Activated B cell treated with CpG ODN at 0.5 μM for 24 hours (primary cell): ENCODE results near the gene CAP1. TPM values are rescaled to one million over a fixed set of nuclear protein-coding genes. Genes with fewer than 3 reads are reported as not detected.
"Not testable (repeated sequence)": the region's sequence is repeated elsewhere in the genome, so short reads cannot be mapped to it uniquely, and the experiment has no call there.

Experiments used
- ATAC-seq: fragments of 200-7000 bp; cut with Tn5 transposase; one replicate; pipeline ENCODE4 v1.10.0; 2021; ENCODE audit warnings: low read depth, mild to moderate bottlenecking, moderate library complexity
- CTCF ChIA-PET: fragments of 350-600 bp; sonication (Branson Sonifier 250); formaldehyde crosslinking; loops from one replicate; lab custom pipeline; 2021; ENCODE audit warnings: antibody characterized with exemption; lab: Charles Lee
- POLR2A ChIA-PET: fragments of 350-600 bp; sonication (Branson Sonifier 250); formaldehyde crosslinking; loops from one replicate; lab custom pipeline; 2021; ENCODE audit warnings: antibody characterized with exemption; lab: Charles Lee
- DNase-seq: peaks from one replicate; pipeline ENCODE4 v3.0.0; 2022
- H3K27ac Mint-ChIP-seq: one replicate; pipeline ENCODE4 v1.8.0; 2020; ENCODE audit warnings: mixed read lengths
- H3K27me3 Mint-ChIP-seq: one replicate; pipeline ENCODE4 v1.8.0; 2021; ENCODE audit warnings: mixed read lengths
- H3K36me3 Mint-ChIP-seq: one replicate; pipeline ENCODE4 v1.8.0; 2021; ENCODE audit warnings: low read depth, mixed read lengths
- H3K4me1 Mint-ChIP-seq: one replicate; pipeline ENCODE4 v1.8.0; 2021; ENCODE audit warnings: mixed read lengths
- H3K4me3 Mint-ChIP-seq: one replicate; pipeline ENCODE4 v1.8.0; 2020; ENCODE audit warnings: mild to moderate bottlenecking, mixed read lengths
- H3K9me3 Mint-ChIP-seq: one replicate; pipeline ENCODE4 v1.8.0; 2020; ENCODE audit warnings: mixed read lengths
- CTCF ChIP-seq: fragments of 200-600 bp; IDR thresholded peaks from one replicate; pipeline ENCODE4 v1.8.0; 2022; ENCODE audit warnings: antibody characterized with exemption, mild to moderate bottlenecking
- intact Hi-C: fragments of 100-400 bp; cut with micrococcal nuclease; formaldehyde crosslinking; loops from one replicate; pipeline ENCODE4 v1.15.1; 2024
- total RNA-seq: library from RNA; stranded (reverse); gene quantifications from 2 replicates; pipeline ENCODE4 v1.2.3, GENCODE V29; 2022

The CAP1 gene
- total RNA-seq, 1 donor from 2014 or later = 410 TPM

GRCh38 chr1:39996396-39997004 lies 44.0 kb upstream of the CAP1 start:
- no peak for TF ChIP-seq CTCF
- POLR2A ChIA-PET = interaction anchor here (0.6 to 1.5 kb wide), 2 partner anchors 27 to 986 kb away, joined by 3 to 4 read pairs; no protein-coding TSS in a partner anchor
- Mint-ChIP-seq H3K4me1 (peaks cover 32% of the 10 kb centered on the region), H3K4me3 (peak overlapping the region; percentile 1), H3K27me3 (no peaks in the 10 kb centered on the region), H3K27ac (no peak overlapping the region), H3K36me3 (no peaks in the 10 kb centered on the region), H3K9me3 (no peaks in the 10 kb centered on the region)
- CTCF ChIA-PET = interaction anchor here (0.9 to 1.2 kb wide), 3 partner anchors 37 to 77 kb away, joined by 3 to 7 read pairs (median 5); no protein-coding TSS in a partner anchor
- intact Hi-C loops = no loop called here
- ATAC-seq = no peak
- DNase-seq = no peak

DNA sequence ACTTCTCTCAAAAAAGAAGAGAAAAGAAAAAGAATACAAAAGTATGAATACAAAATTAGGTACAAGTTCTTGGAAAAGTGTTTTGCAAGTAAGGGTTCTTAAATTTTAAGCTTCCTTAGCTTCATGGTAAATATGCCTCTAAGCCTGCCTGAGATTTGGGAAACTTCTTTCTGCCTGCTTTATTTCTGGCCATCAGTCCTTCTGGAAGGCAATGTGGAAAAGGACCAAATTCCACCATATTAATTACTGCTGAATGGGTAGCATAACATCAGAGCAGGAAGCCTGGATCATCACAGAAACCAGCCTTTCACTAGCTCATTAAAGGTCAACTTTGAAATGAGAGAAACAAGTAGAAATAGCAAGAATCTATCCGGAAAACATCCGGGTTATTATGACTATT lies 39.1 kb upstream of the CAP1 start:
- ATAC-seq (no peak), DNase-seq (no peak)
- TF ChIP-seq CTCF = no peak
- H3K27ac Mint-ChIP-seq = no peak overlapping the region
- H3K36me3 Mint-ChIP-seq = no peaks in the 10 kb centered on the region
- H3K27me3 Mint-ChIP-seq = no peaks in the 10 kb centered on the region
- intact Hi-C loops = no loop called here
- peaks cover 60% of the 10 kb centered on the region for H3K4me1 Mint-ChIP-seq
- CTCF ChIA-PET = interaction anchor here (1.6 to 2.0 kb wide), 4 partner anchors 28 to 38 kb away, joined by 3 to 9 read pairs (median 6); no protein-coding TSS in a partner anchor
- peaks cover 6% of the 10 kb centered on the region for H3K9me3 Mint-ChIP-seq
- POLR2A ChIA-PET = interaction anchor here (0.7 to 4.1 kb wide), 6 partner anchors 8 to 716 kb away, joined by 3 to 33 read pairs (median 4); partner anchors contain the start of gene CAP1
- H3K4me3 Mint-ChIP-seq = no peak overlapping the region

DNA sequence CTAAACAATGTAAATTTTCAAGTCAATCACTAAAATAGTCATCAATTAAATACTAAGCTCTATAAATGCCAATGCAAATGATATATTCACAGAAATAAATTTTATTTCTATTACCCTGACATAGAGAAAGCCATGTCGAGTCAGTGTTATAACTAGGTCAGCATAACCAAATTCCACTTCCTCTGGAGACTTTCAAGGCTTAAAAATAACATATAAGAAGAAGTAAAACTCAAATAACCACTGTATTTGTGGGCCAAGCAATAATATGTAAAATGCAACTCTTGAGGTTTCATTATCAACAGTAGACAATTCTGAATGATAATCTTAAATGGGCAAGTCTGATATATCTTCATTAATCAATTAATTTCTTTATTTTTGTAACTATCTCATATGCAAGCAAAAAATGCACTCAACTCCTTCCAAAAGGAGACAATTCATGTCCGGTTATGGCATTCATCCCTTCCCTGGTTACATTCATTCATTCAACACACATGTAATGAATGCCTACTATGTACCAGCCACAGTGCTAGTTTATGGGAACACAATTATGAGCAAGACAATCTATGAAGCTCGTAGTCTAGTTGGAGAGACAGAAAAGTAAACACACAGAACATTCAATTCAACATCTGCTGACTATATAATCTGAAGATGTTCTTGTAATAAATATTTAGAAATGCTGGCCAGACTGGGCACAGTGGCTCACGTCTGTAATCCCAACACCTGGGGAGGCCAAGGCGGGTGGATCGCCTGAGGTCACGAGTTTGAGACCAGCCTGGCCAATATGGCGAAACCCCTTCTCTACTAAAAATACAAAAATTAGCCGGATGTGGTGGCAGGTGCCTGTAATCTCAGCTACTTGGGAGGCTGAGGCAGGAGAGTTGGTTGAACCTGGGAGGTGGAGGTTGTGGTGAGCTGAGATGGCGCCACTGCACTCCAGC lies 37.1 kb upstream of the CAP1 start:
- no peaks in the 10 kb centered on the region for H3K36me3 Mint-ChIP-seq
- intact Hi-C loops = loop anchor here (1.0 to 2.0 kb wide), 2 partner anchors 11 to 37 kb away; partner anchors contain the start of gene CAP1
- H3K27ac Mint-ChIP-seq = peak overlapping the region; percentile 59
- H3K27me3 Mint-ChIP-seq = no peaks in the 10 kb centered on the region
- TF ChIP-seq CTCF = no peak
- peak; percentile 82 for ATAC-seq
- DNase-seq = no peak
- POLR2A ChIA-PET = interaction anchor here (0.9 to 4.1 kb wide), 3 partner anchors 30 to 48 kb away, joined by 3 to 33 read pairs (median 5); partner anchors contain the start of genes CAP1 and MFSD2A
- H3K9me3 Mint-ChIP-seq = peaks cover 6% of the 10 kb centered on the region
- peaks cover 63% of the 10 kb centered on the region for H3K4me1 Mint-ChIP-seq
- peak overlapping the region; percentile 67 for H3K4me3 Mint-ChIP-seq
- CTCF ChIA-PET = no interaction called here

DNA sequence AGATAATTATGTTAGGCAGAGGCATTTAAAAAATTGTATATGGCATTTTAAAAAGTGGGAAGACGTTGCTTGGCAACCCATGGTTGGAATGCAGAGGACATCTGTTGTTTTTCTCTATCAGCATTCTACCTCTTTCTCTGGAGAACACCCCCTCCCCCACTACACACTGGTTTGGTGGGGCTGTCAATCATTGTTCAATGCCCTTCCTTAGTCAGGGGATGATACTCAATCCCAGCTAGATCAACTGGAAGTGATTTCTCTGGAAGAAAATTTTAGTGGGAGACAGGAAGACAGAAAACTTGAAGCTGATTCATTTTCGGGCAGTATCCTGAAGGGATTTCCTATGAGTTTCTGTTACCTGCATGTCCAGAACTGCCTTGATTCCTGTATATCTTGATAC lies 35.7 kb upstream of the CAP1 start:
- no peak for DNase-seq
- intact Hi-C loops = no loop called here
- ChIA-PET POLR2A (interaction anchor here (1.1 kb wide), 1 partner anchor 49 kb away, joined by 3 read pairs; the partner anchor contains the start of gene MFSD2A), CTCF (interaction anchor here (0.9 kb wide), 1 partner anchor 28 kb away, joined by 3 read pairs; no protein-coding TSS in a partner anchor)
- no peak for ATAC-seq
- Mint-ChIP-seq H3K9me3 (peaks cover 6% of the 10 kb centered on the region), H3K4me3 (no peak overlapping the region), H3K4me1 (peaks cover 67% of the 10 kb centered on the region), H3K27me3 (no peaks in the 10 kb centered on the region), H3K27ac (no peak overlapping the region), H3K36me3 (no peaks in the 10 kb centered on the region)
- TF ChIP-seq CTCF = no peak

- intact Hi-C loops, H3K27ac Mint-ChIP-seq, H3K4me3 Mint-ChIP-seq, ATAC-seq, H3K36me3 Mint-ChIP-seq, H3K9me3 Mint-ChIP-seq, H3K27me3 Mint-ChIP-seq, CTCF ChIA-PET, DNase-seq: not testable (repeated sequence)
- H3K4me1 Mint-ChIP-seq = peaks cover 47% of the 10 kb centered on the region
- POLR2A ChIA-PET = interaction anchor here (0.6 kb wide), 1 partner anchor 373 kb away, joined by 3 read pairs; no protein-coding TSS in a partner anchor
These were observed 33.0 kb upstream of the CAP1 start for GRCh38 chr1:40007481-40008034.
